Neural progenitor cell (in vitro differentiated cells): Measurements from ENCODE around the gene TOX2.

Source experiments
- CTCF ChIP-seq: fragments of 200-600 bp; sonication (generic); IDR thresholded peaks from 2 replicates; pipeline ENCODE4 v1.5.1; 2017; ENCODE audit warnings: antibody characterized with exemption, mild to moderate bottlenecking
- EZH2 ChIP-seq: fragments of 200-600 bp; sonication (generic); IDR thresholded peaks from 2 replicates; pipeline ENCODE4 v1.6.1; 2017; ENCODE audit warnings: antibody characterized with exemption, mild to moderate bottlenecking, moderate library complexity

- TF ChIP-seq EZH2 (no peak), CTCF (no peak)
Observed at GRCh38 chr20:44024820-44025580, 110.3 kb downstream of the TOX2 start.
